Endometrium (tissue), 2 donors: Measurements from ENCODE around the gene TGFBR1.

Experiments used
- FAIRE-seq: peaks from 2 replicates; lab custom pipeline; 2012; peaks lifted over from hg19 to GRCh38; lab: Jason Lieb, UNC
- donor health status: control.
- donor health status: control.

The TGFBR1 gene

DNA sequence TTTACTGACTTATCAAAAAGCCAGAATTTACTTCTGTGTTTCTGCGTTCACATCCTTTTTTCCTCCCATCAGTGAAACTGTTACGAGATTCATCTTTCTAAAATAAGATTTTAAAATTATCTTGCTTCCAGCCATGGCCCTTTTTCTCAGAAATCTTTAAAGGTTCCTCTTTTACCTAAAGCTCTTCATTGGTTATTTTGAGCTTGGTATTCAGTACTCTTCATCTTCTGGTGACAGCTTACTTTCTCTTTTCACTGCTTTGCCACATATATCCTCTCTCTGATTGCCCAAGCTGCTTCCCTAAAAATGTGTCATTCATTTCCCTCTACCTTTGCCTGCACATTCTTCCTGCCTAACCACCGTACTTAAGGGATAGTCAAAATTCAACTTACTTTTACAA lies 32.3 kb downstream of the TGFBR1 start:
- FAIRE-seq, result no peak

DNA sequence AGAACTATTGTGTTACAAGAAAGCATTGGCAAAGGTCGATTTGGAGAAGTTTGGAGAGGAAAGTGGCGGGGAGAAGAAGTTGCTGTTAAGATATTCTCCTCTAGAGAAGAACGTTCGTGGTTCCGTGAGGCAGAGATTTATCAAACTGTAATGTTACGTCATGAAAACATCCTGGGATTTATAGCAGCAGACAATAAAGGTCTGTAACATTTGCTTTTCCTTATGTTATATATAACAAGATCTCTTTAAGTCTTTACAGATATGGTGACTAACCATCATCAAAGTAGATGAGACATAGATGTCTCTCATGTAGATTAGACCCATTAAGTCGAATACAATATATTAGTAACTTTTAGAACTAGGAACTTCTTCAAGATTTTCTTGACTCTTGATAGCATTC lies 33.0 kb downstream of the TGFBR1 start:
- no peak for FAIRE-seq

DNA sequence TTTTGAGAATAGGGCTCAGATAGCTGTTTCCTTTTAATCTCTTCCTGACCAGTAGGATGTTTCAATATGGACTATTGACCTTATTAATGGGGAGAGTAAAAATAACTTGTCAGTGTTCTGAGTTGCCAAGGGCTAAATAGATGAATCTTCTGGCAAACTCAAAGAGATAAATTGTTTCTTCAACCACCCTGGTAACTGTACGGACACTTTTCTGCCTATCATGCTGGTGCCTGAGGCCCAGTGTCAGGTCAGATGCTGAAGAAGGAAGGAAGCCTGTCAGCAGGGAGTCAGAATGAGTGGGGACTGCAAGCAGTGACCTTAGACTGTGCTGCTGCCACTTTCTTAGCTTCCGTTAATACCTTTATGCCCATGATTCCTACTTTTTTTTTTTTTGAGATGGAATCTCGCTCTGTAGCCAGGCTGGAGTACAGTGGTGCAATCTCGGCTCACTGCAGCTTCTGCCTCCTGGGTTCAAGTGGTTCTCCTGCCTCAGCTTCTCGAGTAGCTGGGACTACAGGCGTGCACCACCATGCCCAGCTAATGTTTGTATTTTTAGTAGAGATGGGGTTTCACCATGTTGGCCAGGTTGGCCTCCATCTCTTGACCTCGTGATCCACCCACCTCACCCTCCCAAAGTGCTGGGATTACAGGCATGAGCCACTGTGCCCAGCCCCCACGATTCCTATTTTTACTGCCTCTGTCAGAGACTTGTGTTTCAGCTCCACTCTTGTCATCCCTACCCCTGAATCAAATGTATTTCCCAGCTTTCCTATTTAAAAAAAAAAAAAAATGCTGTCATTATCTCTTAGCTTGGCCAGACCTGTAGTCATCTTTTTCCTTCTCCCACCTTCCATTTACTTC lies 33.7 kb downstream of the TGFBR1 start:
- FAIRE-seq, result no peak

- FAIRE-seq, result no peak
Measured at GRCh38 chr9:99139868-99140267, 35.0 kb downstream of the TGFBR1 start.

DNA sequence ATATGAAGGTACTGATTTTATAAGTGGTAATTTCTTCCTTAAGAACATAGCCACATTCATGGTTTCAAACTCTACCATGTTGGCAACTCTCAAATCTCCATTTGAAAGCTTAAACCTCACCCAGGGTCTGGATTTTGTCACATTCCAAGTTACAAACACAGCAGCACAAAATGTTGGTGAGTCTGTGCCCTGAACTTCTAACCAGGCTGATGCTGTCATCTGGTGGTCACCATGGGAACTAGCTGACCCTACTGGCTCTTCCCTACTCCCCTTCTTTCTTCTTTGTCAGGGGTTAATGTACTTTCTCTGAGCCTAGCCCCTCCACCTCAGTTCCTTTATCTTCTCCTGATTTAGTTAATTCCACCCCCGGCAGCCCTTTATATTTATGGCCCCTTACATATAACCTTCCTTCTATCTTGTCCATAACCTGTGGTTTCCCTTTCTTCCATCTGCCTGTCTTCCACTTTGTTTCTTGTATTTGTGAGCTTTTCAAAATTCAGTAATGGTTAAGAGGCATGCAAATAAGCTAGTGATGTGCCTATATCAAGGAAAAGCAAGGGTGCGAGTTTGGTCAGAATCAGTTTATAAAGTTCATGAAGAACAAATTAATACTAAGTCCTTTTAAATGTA lies 35.9 kb downstream of the TGFBR1 start:
- FAIRE-seq, result no peak

DNA sequence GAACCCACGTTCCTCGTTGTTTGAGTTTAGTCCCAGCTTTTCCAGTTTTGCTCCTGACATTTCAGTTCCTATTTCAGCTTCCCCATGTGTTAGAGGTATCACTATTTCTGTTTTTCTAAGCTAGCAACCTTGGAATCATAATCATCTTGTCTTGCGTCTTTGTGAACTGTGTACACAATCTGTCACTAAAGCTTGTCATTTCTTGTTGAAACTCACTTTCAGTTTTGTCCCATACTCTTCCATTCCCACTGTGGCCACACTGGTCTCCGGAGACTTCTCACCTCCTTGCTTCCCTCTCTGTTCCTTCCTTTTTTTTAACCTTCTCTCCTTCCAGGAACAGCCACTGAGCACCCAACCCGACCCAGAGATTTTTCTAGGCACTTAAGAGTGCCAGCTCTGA lies 36.9 kb downstream of the TGFBR1 start:
- FAIRE-seq, result no peak

GRCh38 chr9:99142275-99142674 lies 37.4 kb downstream of the TGFBR1 start:
- FAIRE-seq, result no peak

- no peak for FAIRE-seq
Measured at GRCh38 chr9:99143655-99144054, 38.7 kb downstream of the TGFBR1 start.

GRCh38 chr9:99144966-99145365 lies 40.1 kb downstream of the TGFBR1 start:
- FAIRE-seq, result no peak

DNA sequence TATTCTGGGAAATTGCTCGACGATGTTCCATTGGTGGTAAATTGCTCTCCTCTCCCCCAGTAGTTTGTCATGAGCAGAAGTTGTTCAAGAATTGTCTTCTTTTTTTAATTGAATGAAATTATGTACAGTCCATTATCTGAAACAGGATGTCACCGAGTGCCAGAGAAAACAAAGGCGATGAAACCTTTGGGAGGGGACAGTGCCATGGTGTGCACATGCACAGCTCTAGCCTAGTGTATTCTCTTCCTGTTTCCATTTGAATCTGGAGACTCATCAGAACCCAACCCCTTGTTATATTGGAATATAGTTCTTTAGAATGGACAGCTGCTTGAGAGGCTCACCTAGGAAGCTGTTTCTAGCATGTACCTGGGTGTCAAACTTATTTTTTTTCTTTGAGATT lies 41.7 kb downstream of the TGFBR1 start:
- no peak for FAIRE-seq

DNA sequence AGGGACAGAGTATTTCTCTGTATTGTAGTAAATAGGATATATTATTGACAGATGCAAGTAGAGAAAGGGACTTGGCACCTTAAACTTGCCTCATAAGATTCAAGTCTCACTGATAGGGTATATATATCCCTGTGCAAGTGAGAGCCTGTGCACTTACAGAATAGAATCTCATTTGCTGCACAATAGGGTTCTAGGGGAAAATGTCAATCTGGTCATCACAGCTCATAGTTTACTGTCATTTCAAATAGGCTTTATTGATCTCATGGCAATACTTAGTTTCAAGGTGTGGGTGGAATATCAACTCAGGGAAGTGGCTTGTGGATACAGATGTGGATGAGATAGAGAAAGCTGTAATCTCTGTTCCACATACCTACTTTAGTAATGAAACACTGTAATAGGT lies 42.3 kb downstream of the TGFBR1 start:
- no peak for FAIRE-seq

DNA sequence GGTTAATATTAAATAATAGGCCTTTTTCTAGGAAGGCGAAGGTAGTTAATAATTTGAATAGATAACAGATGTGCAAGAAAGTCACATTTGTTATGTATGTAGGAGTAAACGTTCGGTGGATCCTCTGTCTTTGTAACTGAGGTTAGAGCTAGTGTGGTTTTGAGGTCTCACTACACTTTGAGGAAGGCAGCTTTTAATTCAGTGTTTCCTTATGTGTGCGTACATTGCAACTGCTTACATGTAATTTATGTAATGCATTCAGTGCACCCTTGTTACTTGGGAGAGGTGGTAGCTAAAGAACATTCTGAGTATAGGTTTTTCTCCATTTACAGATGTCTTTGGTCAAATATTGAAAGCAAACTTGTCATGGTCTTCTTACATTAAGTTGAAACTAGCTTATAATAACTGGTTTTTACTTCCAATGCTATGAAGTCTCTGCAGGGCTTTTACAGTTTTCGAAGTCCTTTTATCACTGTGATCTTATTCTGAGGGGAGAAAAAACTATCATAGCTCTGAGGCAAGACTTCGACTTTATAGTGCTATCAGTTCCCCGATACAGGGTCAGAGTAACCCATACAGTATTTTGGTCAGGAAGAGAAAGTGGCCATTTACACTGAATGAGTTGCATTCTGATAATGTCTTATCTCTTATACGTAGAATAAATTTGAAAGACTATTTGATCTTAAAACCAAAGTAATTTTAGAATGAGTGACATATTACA lies 45.7 kb downstream of the TGFBR1 start:
- FAIRE-seq, result no peak

- no peak for FAIRE-seq
Measured at GRCh38 chr9:99154356-99154755, 49.4 kb downstream of the TGFBR1 start.

DNA sequence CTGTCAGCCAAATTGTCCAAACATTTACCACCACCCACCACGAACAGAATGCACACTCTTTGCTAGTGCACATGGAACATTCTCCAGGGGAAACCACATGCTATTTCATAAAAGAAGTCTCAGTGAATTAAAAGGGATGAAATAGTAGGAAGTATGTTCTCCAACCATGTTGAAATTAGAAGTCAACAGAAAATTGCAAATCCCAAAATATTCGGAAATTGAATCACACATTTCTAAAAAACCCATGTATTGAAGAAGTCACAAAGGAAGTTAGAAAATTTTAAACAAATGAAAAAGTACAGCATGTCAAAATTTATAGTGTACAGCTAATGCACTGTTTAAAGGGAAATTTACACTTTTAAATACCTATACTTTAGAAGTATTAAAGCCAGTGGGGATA lies 50.8 kb downstream of the TGFBR1 start:
- no peak for FAIRE-seq

DNA sequence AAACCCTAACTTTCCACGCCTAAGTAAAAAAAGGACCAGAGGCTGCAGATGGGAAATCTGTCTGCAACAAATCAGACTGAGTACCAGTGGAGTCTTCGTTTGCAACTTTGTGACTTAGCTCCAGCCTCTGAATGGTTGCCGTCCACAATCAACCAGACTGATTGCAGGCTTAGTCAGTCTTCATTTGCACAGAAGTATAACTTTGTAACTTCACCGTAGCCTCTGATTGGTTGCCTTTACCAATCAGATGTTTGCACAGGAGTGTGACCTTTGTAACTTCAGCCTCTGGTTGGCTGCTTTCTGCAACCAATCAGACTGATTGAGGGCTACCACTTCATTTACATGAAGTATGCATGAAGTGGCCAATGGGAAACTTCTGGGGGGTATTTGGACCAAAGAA lies 53.7 kb downstream of the TGFBR1 start:
- no peak for FAIRE-seq

- no peak for FAIRE-seq
Measured at GRCh38 chr9:99160173-99160572, 55.3 kb downstream of the TGFBR1 start.

- peak; percentile 77 for FAIRE-seq
Measured at GRCh38 chr9:99162759-99163364, 57.9 kb downstream of the TGFBR1 start.

- no peak for FAIRE-seq
Measured at GRCh38 chr9:99166149-99166548, 61.2 kb downstream of the TGFBR1 start.

DNA sequence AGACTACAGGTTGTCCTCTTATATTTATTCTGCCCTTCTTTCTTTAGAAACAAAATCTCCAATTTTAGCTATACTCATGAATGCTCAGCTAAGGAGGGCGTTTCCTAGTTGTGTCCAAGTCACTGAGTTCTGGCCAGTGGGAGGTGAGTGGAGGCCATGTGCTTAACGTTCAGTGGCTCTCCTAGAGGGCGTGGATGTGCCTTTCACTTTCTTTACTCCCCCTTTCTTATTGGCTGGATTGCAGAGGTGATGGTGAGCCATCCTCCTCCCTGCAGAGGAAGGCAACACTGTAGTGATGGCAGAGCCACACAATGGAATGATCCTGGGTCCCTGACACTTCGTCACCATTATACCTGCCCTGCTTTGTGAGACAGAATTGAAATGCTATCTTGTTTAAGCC lies 62.2 kb downstream of the TGFBR1 start:
- no peak for FAIRE-seq

DNA sequence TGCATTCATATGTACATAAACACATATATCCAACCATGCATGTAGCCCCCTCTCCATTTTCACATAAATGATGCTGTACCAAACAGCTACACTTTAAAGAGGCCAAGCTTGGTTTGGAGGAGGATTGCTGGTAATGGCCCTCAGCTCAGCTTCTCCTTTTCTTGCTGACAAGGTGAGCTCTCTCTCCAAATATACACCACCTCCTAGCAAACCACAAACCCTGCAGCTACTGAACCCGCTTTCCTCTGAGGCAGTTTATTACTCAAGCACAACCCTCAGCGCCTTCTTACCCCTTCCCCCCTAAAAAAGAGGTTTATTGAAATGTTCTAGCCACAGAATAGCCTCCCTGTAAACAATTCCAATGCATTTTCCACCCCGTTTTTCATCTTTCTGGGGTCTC lies 62.8 kb downstream of the TGFBR1 start:
- no peak for FAIRE-seq

DNA sequence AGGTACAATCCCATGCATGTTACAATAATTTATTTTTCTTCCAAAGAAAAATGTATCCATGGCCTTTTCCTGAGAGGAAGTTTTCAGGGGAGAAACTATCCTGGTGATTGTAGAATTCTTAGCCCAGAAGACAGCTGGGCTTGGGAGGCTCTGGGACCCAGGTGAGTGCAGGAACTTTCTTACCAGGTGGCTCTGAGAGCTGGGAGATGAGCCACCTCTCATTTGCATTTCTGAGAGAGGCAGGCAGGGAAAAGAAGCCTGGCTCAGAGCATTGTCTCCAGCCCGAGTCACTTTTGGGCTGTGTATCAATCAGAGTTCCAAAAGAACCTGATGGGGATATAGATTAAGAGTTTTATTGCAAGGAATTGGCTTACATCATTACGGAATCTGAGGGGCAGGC lies 64.2 kb downstream of the TGFBR1 start:
- no peak for FAIRE-seq

GRCh38 chr9:99169982-99170761 lies 65.3 kb downstream of the TGFBR1 start:
- FAIRE-seq, result no peak
